Stimulated activated naive CD4-positive, alpha-beta T cell (primary cell): ENCODE results near the gene RBP4.
"Not testable (repeated sequence)": the region's sequence is repeated elsewhere in the genome, so short reads cannot be mapped to it uniquely, and the experiment has no call there.

Experiments
- DNase-seq, 6 experiments: peaks; one replicate each; lab custom pipeline; 2025; lab: John Stamatoyannopoulos, UW

The RBP4 gene

GRCh38 chr10:93566435-93567276 is 34.4 kb downstream of the RBP4 start, which contains the start of gene FFAR4:
Gene FFAR4 (plus strand): TSS chr10:93566665. CDS start chr10:93566721, 56 bp downstream.
- no peak for DNase-seq

GRCh38 chr10:93565446-93565845 is 35.6 kb downstream of the RBP4 start:
- DNase-seq: no peak

- DNase-seq: no peak
Observed at GRCh38 chr10:93560541-93560940, 40.5 kb downstream of the RBP4 start.

- no peak for DNase-seq
Observed at GRCh38 chr10:93559490-93559889, 41.5 kb downstream of the RBP4 start.

GRCh38 chr10:93554760-93555432 is 46.1 kb downstream of the RBP4 start:
- DNase-seq: peak in 1 of 6 experiments; percentile 3

- no peak for DNase-seq
Observed at GRCh38 chr10:93554316-93554663, 46.7 kb downstream of the RBP4 start.

GRCh38 chr10:93553482-93554315 is 47.3 kb downstream of the RBP4 start:
- DNase-seq: no peak

- DNase-seq: no peak
Observed at GRCh38 chr10:93552780-93553179, 48.3 kb downstream of the RBP4 start.

- DNase-seq: no peak
Observed at GRCh38 chr10:93550606-93551005, 50.4 kb downstream of the RBP4 start.

- DNase-seq: no peak
Observed at GRCh38 chr10:93548376-93549071, 52.5 kb downstream of the RBP4 start.

- DNase-seq: no peak
Observed at GRCh38 chr10:93547522-93547921, 53.5 kb downstream of the RBP4 start.

- not testable (repeated sequence) for DNase-seq
Observed at GRCh38 chr10:93546995-93547394, 54.0 kb downstream of the RBP4 start.

GRCh38 chr10:93542358-93542791 is 58.7 kb downstream of the RBP4 start:
- no peak for DNase-seq
